Fibroblast of lung (primary cell): ENCODE results near the gene UAP1. TPM values are rescaled to one million over a fixed set of nuclear protein-coding genes. Genes with fewer than 3 reads are reported as not detected.

Experiments
- DNase-seq, 2 donors: peaks; one replicate each; pipeline versions ENCODE4 v3.0.0 to v3.0.0-alpha.2; 2010; ENCODE audit warnings: low read depth in 2 of 2
- H2AFZ ChIP-seq: 2 replicates; pipeline ENCODE4 v1.5.1; 2012; ENCODE audit warnings: low read length, control low read depth, inconsistent platforms
- H3K27ac ChIP-seq: 2 replicates; pipeline ENCODE4 v1.5.1; 2011; ENCODE audit warnings: low read length, control low read depth; ENCODE audit not compliant: insufficient read depth
- H3K27me3 ChIP-seq: 2 replicates; pipeline ENCODE4 v1.5.1; 2011; ENCODE audit warnings: mild to moderate bottlenecking, low read length; ENCODE audit not compliant: control insufficient read depth, insufficient read depth
- H3K36me3 ChIP-seq: 2 replicates; pipeline ENCODE4 v1.5.1; 2011; ENCODE audit warnings: low read length; ENCODE audit not compliant: control insufficient read depth, insufficient read depth
- H3K4me1 ChIP-seq: 2 replicates; pipeline ENCODE4 v1.5.1; 2011; ENCODE audit warnings: low read length; ENCODE audit not compliant: control insufficient read depth, insufficient read depth; ENCODE audit errors: extremely low read depth
- H3K4me2 ChIP-seq: 2 replicates; pipeline ENCODE4 v1.5.1; 2011; ENCODE audit warnings: low read length, control low read depth; ENCODE audit not compliant: insufficient read depth; ENCODE audit errors: extremely low read depth
- H3K4me3 ChIP-seq, 4 experiments: fragments of 200-600 bp in 1 of 4; sonication (generic) in 1 of 4; replicated peaks in 1 of 4; 2 replicates each; pipeline ENCODE4 v1.5.1; 2011 to 2016; ENCODE audit warnings: low read length in 4 of 4, low read depth in 3 of 4, mild to moderate bottlenecking in 3 of 4, control low read depth in 2 of 4, inconsistent platforms in 1 of 4, mixed read lengths in 1 of 4; ENCODE audit not compliant: insufficient read depth in 1 of 4; ENCODE audit errors: control extremely low read depth in 1 of 4
- H3K79me2 ChIP-seq: 2 replicates; pipeline ENCODE4 v1.5.1; 2012; ENCODE audit warnings: mild to moderate bottlenecking, low read length, inconsistent platforms; ENCODE audit not compliant: control insufficient read depth, insufficient read depth
- H3K9ac ChIP-seq: 2 replicates; pipeline ENCODE4 v1.5.1; 2011; ENCODE audit warnings: mild to moderate bottlenecking, low read length, control low read depth; ENCODE audit not compliant: insufficient read depth
- H3K9me3 ChIP-seq: 2 replicates; pipeline ENCODE4 v1.5.1; 2012; ENCODE audit warnings: low read depth, low read length; ENCODE audit not compliant: control insufficient read depth, insufficient read depth
- H4K20me1 ChIP-seq: 2 replicates; pipeline ENCODE4 v1.5.1; 2011; ENCODE audit warnings: low read length; ENCODE audit not compliant: control insufficient read depth, insufficient read depth; ENCODE audit errors: extremely low read depth
- CTCF ChIP-seq, 2 donors: IDR thresholded peaks in 1 of 2; conservative IDR thresholded peaks in 1 of 2; 1 replicate in 1 of 2; 2 replicates in 1 of 2; pipeline ENCODE4 v1.5.1; 2011 to 2012; ENCODE audit warnings: low read length in 2 of 2, control low read depth in 1 of 2, inconsistent platforms in 1 of 2, low read depth in 1 of 2, mild to moderate bottlenecking in 1 of 2
- EZH2 ChIP-seq: IDR thresholded peaks from 2 replicates; pipeline ENCODE4 v1.5.1; 2012; ENCODE audit warnings: low read length, control low read depth, mild to moderate bottlenecking; ENCODE audit errors: missing control alignments
- polyA plus RNA-seq, 2 donors: library from polyadenylated mRNA; depleted of rRNA in 1 of 2; stranded (reverse) in 1 of 2; unstranded in 1 of 2; fragments of >200 nt; gene quantifications; 2 replicates each; pipeline ENCODE4 v1.2.1, GENCODE V29; 2011 to 2012; ENCODE audit warnings: missing spikeins in 1 of 2
- total RNA-seq: library from RNA; depleted of rRNA; stranded (reverse); fragments of >200 nt; gene quantifications from 2 replicates; pipeline ENCODE4 v1.2.1, GENCODE V29; 2014

Gene UAP1
- total and polyA plus RNA-seq, 2 donors (not counting 1 experiment from before 2014, with no cell fraction given): 81.9 to 108 TPM

DNA sequence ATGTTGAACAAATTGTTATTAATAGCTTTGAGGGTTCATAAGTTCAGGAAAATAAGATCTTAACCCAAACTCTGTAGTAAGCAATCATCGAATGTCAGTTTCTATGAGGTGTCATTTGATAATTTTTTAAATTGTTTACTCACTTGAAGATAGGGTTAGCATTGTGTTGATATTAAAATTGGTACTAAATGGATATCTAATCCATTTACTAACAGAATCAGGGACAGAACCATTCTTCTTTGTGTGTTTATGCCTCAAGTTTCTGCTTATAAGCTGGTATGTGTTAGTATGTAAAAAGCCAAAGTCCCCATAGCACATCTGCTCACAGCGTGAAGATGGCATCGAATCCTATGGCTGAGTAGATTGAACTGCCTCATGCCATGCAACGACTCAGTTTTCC lies 84.1 kb downstream of the UAP1 start:
- H3K9me3 ChIP-seq: no peaks in the 10 kb centered on the region
- H3K79me2 ChIP-seq: peaks cover 96% of the 10 kb centered on the region
- TF ChIP-seq CTCF (conservative IDR thresholded peaks at IDR 0.05 in 1 of 2, IDR thresholded peaks at IDR 0.05 in 1 of 2; ENCODE audit: low read depth in 1 of 2, low read length in 2 of 2) (no peak), EZH2 (no peak)
- H3K4me2 ChIP-seq: no peak overlapping the region
- H3K4me3 ChIP-seq: no peak overlapping the region
- H2AFZ ChIP-seq: no peak overlapping the region
- DNase-seq: peak in 1 of 2 donors; percentile 33
- H4K20me1 ChIP-seq: no peaks in the 10 kb centered on the region
- H3K27me3 ChIP-seq: no peaks in the 10 kb centered on the region
- H3K9ac ChIP-seq: no peak overlapping the region
- peaks cover 2% of the 10 kb centered on the region for H3K4me1 ChIP-seq
- H3K36me3 ChIP-seq: no peaks in the 10 kb centered on the region
- no peak overlapping the region for H3K27ac ChIP-seq

DNA sequence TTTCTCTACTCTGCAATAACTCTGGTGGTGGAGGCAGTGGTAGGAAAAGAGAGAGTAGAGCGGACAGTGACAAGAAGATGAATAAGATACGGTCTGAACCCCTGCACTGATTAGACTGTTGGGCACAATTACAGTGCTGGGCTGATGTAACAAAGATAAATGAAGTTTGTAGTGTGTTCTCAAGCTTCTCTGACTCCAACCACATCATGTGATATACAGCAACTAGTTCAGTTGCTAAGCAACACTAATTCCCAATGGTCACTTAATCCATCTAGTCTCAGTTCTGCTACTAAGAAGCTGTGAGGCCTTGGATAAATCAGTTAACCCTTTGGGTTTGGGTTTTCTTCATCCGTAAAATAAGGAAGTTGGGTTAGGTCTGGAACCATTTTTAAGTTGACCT lies 88.1 kb downstream of the UAP1 start:
- no peak overlapping the region for H3K27ac ChIP-seq
- no peaks in the 10 kb centered on the region for H3K9me3 ChIP-seq
- no peak overlapping the region for H3K4me2 ChIP-seq
- no peaks in the 10 kb centered on the region for H3K36me3 ChIP-seq
- H3K79me2 ChIP-seq: peaks cover 92% of the 10 kb centered on the region
- H3K4me1 ChIP-seq: no peaks in the 10 kb centered on the region
- no peak overlapping the region for H2AFZ ChIP-seq
- H4K20me1 ChIP-seq: no peaks in the 10 kb centered on the region
- no peak overlapping the region for H3K4me3 ChIP-seq
- H3K9ac ChIP-seq: no peak overlapping the region
- DNase-seq: peak; percentile 17 to 60
- TF ChIP-seq CTCF (conservative IDR thresholded peaks at IDR 0.05 in 1 of 2, IDR thresholded peaks at IDR 0.05 in 1 of 2; ENCODE audit: low read depth in 1 of 2, low read length in 2 of 2): no peak
- no peak for TF ChIP-seq EZH2
- no peaks in the 10 kb centered on the region for H3K27me3 ChIP-seq

Other genes starting within 250 kb of the UAP1 start
- not detected in 2 replicates for gene SPATA46, start 184.9 kb upstream of the UAP1 start, total RNA-seq
- gene SPATA46, start 184.9 kb upstream of the UAP1 start, polyA plus RNA-seq: not detected in 2 replicates
- gene C1orf226, start 180.0 kb upstream of the UAP1 start, total RNA-seq: under 0.01 and 0.33 TPM in 2 replicates
- gene C1orf226, start 180.0 kb upstream of the UAP1 start, polyA plus RNA-seq: 0.06 and 0.10 TPM in 2 replicates
- not detected in 2 replicates for gene SH2D1B, start 149.6 kb upstream of the UAP1 start, total RNA-seq
- 0.02 TPM in 1 of 2 replicates, not detected in the other for gene SH2D1B, start 149.6 kb upstream of the UAP1 start, polyA plus RNA-seq
- gene UHMK1, start 63.9 kb upstream of the UAP1 start, total RNA-seq: 66.0 and 79.1 TPM in 2 replicates
- gene UHMK1, start 63.9 kb upstream of the UAP1 start, polyA plus RNA-seq: 39.1 and 53.5 TPM in 2 replicates
- gene DDR2, start 70.7 kb downstream of the UAP1 start, total RNA-seq: 252 and 303 TPM in 2 replicates
- gene DDR2, start 70.7 kb downstream of the UAP1 start, polyA plus RNA-seq: 144 and 192 TPM in 2 replicates
- 21.6 and 50.4 TPM in 2 replicates for gene HSD17B7, start 229.0 kb downstream of the UAP1 start, total RNA-seq
- 15.7 and 19.8 TPM in 2 replicates for gene HSD17B7, start 229.0 kb downstream of the UAP1 start, polyA plus RNA-seq